ENCODE measurements around the gene INTS2. TPM values are rescaled to one million over a fixed set of nuclear protein-coding genes. Genes with fewer than 3 reads are reported as not detected.

Gene INTS2
- total RNA-seq, 3 donors from 2014 or later: 9.2 to 12.0 (median 11.7) TPM

DNA sequence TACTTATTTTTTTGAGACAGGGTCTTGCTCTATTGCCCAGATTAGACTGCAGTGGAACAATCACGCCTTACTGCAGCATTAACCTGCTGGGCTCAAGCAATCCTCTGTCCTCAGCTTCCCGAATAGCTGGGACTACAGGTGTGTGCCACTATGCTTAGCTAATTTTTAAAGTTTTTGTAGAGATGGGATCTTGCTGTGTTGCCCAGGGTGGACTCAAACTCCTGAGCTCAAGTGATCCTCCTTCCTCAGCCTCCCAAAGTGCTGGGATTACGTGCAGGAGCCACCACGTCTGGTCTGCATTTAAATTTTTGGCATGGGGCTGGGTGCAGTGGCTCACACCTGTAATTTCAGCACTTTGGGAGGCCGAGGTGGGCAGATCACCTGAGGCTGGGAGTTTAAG is 41.0 kb upstream of the INTS2 start:
- no peak for ATAC-seq
- no peaks in the 10 kb centered on the region for H3K4me1 ChIP-seq (ENCODE audit: low read depth)
- no peaks in the 10 kb centered on the region for H3K9me3 ChIP-seq
- no peak overlapping the region for H3K4me3 ChIP-seq
- H3K36me3 ChIP-seq (ENCODE audit: low read depth): peaks cover 14% of the 10 kb centered on the region
- DNase-seq: no peak
- intact Hi-C loops (cut with DNase I, micrococcal nuclease): no loop called here
- TF ChIP-seq, protein P1, sequence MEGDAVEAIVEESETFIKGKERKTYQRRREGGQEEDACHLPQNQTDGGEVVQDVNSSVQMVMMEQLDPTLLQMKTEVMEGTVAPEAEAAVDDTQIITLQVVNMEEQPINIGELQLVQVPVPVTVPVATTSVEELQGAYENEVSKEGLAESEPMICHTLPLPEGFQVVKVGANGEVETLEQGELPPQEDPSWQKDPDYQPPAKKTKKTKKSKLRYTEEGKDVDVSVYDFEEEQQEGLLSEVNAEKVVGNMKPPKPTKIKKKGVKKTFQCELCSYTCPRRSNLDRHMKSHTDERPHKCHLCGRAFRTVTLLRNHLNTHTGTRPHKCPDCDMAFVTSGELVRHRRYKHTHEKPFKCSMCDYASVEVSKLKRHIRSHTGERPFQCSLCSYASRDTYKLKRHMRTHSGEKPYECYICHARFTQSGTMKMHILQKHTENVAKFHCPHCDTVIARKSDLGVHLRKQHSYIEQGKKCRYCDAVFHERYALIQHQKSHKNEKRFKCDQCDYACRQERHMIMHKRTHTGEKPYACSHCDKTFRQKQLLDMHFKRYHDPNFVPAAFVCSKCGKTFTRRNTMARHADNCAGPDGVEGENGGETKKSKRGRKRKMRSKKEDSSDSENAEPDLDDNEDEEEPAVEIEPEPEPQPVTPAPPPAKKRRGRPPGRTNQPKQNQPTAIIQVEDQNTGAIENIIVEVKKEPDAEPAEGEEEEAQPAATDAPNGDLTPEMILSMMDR (IDR thresholded peaks at IDR 0.05): no peak

GRCh38 chr17:61967729-61968128 is 39.9 kb upstream of the INTS2 start:
- no peak for ATAC-seq
- intact Hi-C loops (cut with DNase I, micrococcal nuclease): no loop called here
- Histone ChIP-seq H3K36me3 (ENCODE audit: low read depth) (peaks cover 17% of the 10 kb centered on the region), H3K4me3 (no peak overlapping the region), H3K4me1 (ENCODE audit: low read depth) (no peaks in the 10 kb centered on the region), H3K9me3 (no peaks in the 10 kb centered on the region)
- TF ChIP-seq, protein P1 (IDR thresholded peaks at IDR 0.05): no peak
- no peak for DNase-seq

DNA sequence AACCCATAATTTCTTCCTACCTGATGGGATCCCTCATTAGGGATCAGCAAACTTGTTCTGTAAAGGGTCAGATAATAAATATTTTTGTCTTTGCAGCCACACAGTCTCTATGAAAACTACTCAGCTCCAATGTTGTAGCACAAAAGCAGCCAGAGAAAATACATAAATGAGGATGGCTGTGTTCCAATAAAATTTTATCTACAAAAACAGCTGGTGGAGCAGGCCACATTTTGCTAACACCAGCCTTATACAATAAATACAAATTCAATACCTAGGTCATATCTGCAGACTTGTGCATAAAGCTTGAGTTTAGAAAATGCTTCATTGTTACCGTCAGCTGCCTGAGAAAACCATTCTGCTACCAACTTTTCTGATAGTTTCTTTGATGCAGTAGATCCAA is 38.4 kb upstream of the INTS2 start:
- Histone ChIP-seq H3K36me3 (ENCODE audit: low read depth) (peaks cover 17% of the 10 kb centered on the region), H3K4me1 (ENCODE audit: low read depth) (no peaks in the 10 kb centered on the region), H3K4me3 (no peak overlapping the region), H3K9me3 (no peaks in the 10 kb centered on the region)
- DNase-seq (no peak), ATAC-seq (no peak)
- TF ChIP-seq, protein P1 (IDR thresholded peaks at IDR 0.05): no peak
- intact Hi-C loops (cut with DNase I, micrococcal nuclease): no loop called here

GRCh38 chr17:61955619-61956018 is 27.8 kb upstream of the INTS2 start:
- peaks cover 8% of the 10 kb centered on the region for H3K36me3 ChIP-seq (ENCODE audit: low read depth)
- intact Hi-C loops (cut with DNase I, micrococcal nuclease): no loop called here

GRCh38 chr17:61947367-61948078 is 19.7 kb upstream of the INTS2 start:
- TF ChIP-seq, protein P1 (IDR thresholded peaks at IDR 0.05): no peak
- ATAC-seq (peak; percentile 81), DNase-seq (no peak)
- intact Hi-C loops (cut with DNase I, micrococcal nuclease): no loop called here
- H3K4me1 ChIP-seq (ENCODE audit: low read depth): no peaks in the 10 kb centered on the region
- no peaks in the 10 kb centered on the region for H3K9me3 ChIP-seq
- H3K36me3 ChIP-seq (ENCODE audit: low read depth): peaks cover 6% of the 10 kb centered on the region
- H3K4me3 ChIP-seq: no peak overlapping the region

More at GRCh38 chr17:61955619-61956018, 27.8 kb upstream of the INTS2 start:
- Histone ChIP-seq H3K9me3 (no peaks in the 10 kb centered on the region), H3K4me1 (ENCODE audit: low read depth) (no peaks in the 10 kb centered on the region), H3K4me3 (no peak overlapping the region)
- TF ChIP-seq, protein P1 (IDR thresholded peaks at IDR 0.05): no peak
- ATAC-seq (no peak), DNase-seq (no peak)
